ENCODE results near the gene ETS2. TPM values are rescaled to one million over a fixed set of nuclear protein-coding genes. Genes with fewer than 3 reads are reported as not detected.

ETS2 gene
- total RNA-seq, 1 experiment from 2014 or later: 35.3 TPM

DNA sequence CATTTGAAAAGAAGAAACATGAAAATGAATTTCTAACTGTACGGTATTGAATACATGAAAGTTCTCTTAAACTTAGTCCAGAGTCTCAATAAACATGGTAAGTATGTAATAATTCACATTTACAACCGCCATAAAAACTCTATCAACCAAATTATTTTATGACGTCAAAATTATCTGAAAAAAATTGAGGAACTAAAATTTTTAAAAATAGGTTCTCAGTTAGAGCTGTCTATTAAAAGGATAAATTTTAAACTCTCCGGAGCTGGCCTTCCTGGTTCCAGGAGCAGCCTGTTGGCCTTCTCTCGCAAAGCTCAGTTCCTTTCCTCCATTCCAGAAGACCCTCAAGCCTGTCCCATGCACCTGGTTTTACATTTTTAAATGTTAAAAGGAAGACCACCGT is 18.7 kb upstream of the ETS2 start:
- no peak overlapping the region for H3T11ph ChIP-seq (ENCODE audit: low read length)
- no peak overlapping the region for H2AK5ac ChIP-seq (ENCODE audit: insufficient read length, low read length)
- no peak overlapping the region for H2BK15ac ChIP-seq (ENCODE audit: low read depth, low read length)
- no peak overlapping the region for H2BK120ac ChIP-seq (ENCODE audit: low read depth, low read length, poor library complexity, severe bottlenecking)
- no peak overlapping the region for H4K5ac ChIP-seq (ENCODE audit: insufficient read length, low read depth, low read length)
- no peak overlapping the region for H3K27ac ChIP-seq (ENCODE audit: insufficient read length, low read depth, low read length)
- no peak overlapping the region for H4K8ac ChIP-seq (replicated peaks; ENCODE audit: insufficient read length, low read depth, low read length)
- no peaks in the 10 kb centered on the region for H4K20me1 ChIP-seq (ENCODE audit: control insufficient read depth, insufficient read depth, insufficient read length)
- no peaks in the 10 kb centered on the region; the same call in 1 of the 2 replicates for H3K4me1 ChIP-seq (ENCODE audit: insufficient read depth, low read length)
- Mint-ChIP-seq H3K27me3 (ENCODE audit: low read depth) (peaks cover 5% of the 10 kb centered on the region), H3K4me1 (peaks cover 23 to 27% of the 10 kb centered on the region in 2 experiments), H3K36me3 (ENCODE audit: insufficient read depth in 1 of 3, low read depth in 3 of 3) (peaks cover 5 to 12% (median 7%) of the 10 kb centered on the region in 3 experiments), H3K9me3 (peaks cover 13 to 15% of the 10 kb centered on the region in 2 experiments), H3K4me3 (no peak overlapping the region), H3K27ac (no peak overlapping the region)
- no CpG with 5 or more reads among the region's 6 CpGs for WGBS (ENCODE audit: extremely low coverage, insufficient read length, low lambda C conversion rate)
- no peaks in the 10 kb centered on the region for H3K9me3 ChIP-seq (ENCODE audit: control insufficient read depth, low read depth, low read length)
- no peaks in the 10 kb centered on the region for H3K79me1 ChIP-seq (ENCODE audit: insufficient read depth, low read depth, low read length, poor library complexity, severe bottlenecking)
- no peak overlapping the region for H3K56ac ChIP-seq (ENCODE audit: insufficient read length, low read depth, low read length)
- H3K9ac ChIP-seq (ENCODE audit: extremely low read depth, insufficient read length, low read length): no peak overlapping the region
- no peak overlapping the region for H2AFZ ChIP-seq (ENCODE audit: low read length)
- no peak overlapping the region for H2BK5ac ChIP-seq (ENCODE audit: insufficient read length, low read length)
- TF ChIP-seq, protein P1, sequence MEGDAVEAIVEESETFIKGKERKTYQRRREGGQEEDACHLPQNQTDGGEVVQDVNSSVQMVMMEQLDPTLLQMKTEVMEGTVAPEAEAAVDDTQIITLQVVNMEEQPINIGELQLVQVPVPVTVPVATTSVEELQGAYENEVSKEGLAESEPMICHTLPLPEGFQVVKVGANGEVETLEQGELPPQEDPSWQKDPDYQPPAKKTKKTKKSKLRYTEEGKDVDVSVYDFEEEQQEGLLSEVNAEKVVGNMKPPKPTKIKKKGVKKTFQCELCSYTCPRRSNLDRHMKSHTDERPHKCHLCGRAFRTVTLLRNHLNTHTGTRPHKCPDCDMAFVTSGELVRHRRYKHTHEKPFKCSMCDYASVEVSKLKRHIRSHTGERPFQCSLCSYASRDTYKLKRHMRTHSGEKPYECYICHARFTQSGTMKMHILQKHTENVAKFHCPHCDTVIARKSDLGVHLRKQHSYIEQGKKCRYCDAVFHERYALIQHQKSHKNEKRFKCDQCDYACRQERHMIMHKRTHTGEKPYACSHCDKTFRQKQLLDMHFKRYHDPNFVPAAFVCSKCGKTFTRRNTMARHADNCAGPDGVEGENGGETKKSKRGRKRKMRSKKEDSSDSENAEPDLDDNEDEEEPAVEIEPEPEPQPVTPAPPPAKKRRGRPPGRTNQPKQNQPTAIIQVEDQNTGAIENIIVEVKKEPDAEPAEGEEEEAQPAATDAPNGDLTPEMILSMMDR (conservative IDR thresholded peaks at IDR 0.05): no peak
- H3K4ac ChIP-seq (ENCODE audit: low read depth, low read length): no peak overlapping the region
- H3K4me2 ChIP-seq (ENCODE audit: insufficient read depth, insufficient read length, low read length): no peak overlapping the region
- H3K23me2 ChIP-seq (ENCODE audit: insufficient read length, low read depth, low read length, poor library complexity, severe bottlenecking): no peaks in the 10 kb centered on the region
- H3K27me3 ChIP-seq (ENCODE audit: insufficient read depth, low read length): no peaks in the 10 kb centered on the region
- no peak overlapping the region for H2BK20ac ChIP-seq (ENCODE audit: low read depth, low read length, poor library complexity, severe bottlenecking)
- H3K79me2 ChIP-seq (ENCODE audit: insufficient read depth, low read length): no peaks in the 10 kb centered on the region
- H3K18ac ChIP-seq (ENCODE audit: insufficient read length, low read depth, low read length): no peak overlapping the region
- H3K23ac ChIP-seq (ENCODE audit: insufficient read length, low read depth, low read length): no peak overlapping the region
- H3K14ac ChIP-seq (ENCODE audit: insufficient read depth, low read length): no peak overlapping the region
- H2BK12ac ChIP-seq (ENCODE audit: insufficient read length, low read depth, low read length): no peak overlapping the region
- no peak overlapping the region for H4K91ac ChIP-seq (ENCODE audit: insufficient read length, low read depth, low read length)
- no peak for DNase-seq

Measured in H9 (cell line).